Measurements from ENCODE around the gene ADCY2. TPM values are rescaled to one million over a fixed set of nuclear protein-coding genes. Genes with fewer than 3 reads are reported as not detected.

The ADCY2 gene
- total RNA-seq, 1 experiment from 2014 or later: 31.3 TPM

DNA sequence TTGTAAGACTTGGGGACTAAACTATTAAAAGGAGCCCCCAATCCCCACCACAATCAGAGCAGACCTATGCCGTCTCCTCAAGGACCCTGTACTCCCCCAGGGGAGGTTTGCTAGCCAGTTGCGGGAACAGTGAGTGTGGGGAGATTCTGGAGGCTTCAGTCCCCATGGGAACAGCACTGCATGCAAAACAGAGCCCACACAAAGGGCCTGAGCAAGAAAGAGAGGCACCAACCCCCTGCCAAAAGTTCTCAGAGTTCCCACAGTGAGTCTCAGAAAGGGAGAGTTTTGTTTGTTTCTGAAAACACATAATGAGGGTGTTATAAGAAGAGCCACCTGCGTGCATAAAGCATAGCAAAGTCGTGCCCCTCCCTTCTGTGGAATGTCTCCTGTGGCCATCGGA, 398.4 kb downstream of the ADCY2 start:
- WGBS (ENCODE audit: extremely low coverage, insufficient read length, low lambda C conversion rate): no CpG with 5 or more reads among the region's 5 CpGs
- no peak overlapping the region for H2BK12ac ChIP-seq (ENCODE audit: insufficient read length, low read depth, low read length)
- H2BK15ac ChIP-seq (ENCODE audit: low read depth, low read length): no peak overlapping the region
- no peak overlapping the region for H2BK5ac ChIP-seq (ENCODE audit: insufficient read length, low read length)
- H3T11ph ChIP-seq (ENCODE audit: low read length): no peak overlapping the region
- Mint-ChIP-seq H3K4me3 (no peak overlapping the region), H3K27me3 (ENCODE audit: low read depth) (no peaks in the 10 kb centered on the region), H3K4me1 (peaks cover 37 to 38% of the 10 kb centered on the region in 2 experiments), H3K9me3 (no peaks in the 10 kb centered on the region), H3K27ac (peak overlapping the region; percentile 62 to 90 (median 78); a peak in 6 of 7 replicates), H3K36me3 (ENCODE audit: insufficient read depth in 1 of 3, low read depth in 3 of 3) (peaks cover 4 to 10% (median 7%) of the 10 kb centered on the region in 3 experiments; a peak in 5 of 7 replicates)
- H3K9ac ChIP-seq (ENCODE audit: extremely low read depth, insufficient read length, low read length): no peak overlapping the region
- H3K4ac ChIP-seq (ENCODE audit: low read depth, low read length): no peak overlapping the region
- H3K23me2 ChIP-seq (ENCODE audit: insufficient read length, low read depth, low read length, poor library complexity, severe bottlenecking): no peaks in the 10 kb centered on the region
- H3K56ac ChIP-seq (ENCODE audit: insufficient read length, low read depth, low read length): no peak overlapping the region
- TF ChIP-seq, protein P1, sequence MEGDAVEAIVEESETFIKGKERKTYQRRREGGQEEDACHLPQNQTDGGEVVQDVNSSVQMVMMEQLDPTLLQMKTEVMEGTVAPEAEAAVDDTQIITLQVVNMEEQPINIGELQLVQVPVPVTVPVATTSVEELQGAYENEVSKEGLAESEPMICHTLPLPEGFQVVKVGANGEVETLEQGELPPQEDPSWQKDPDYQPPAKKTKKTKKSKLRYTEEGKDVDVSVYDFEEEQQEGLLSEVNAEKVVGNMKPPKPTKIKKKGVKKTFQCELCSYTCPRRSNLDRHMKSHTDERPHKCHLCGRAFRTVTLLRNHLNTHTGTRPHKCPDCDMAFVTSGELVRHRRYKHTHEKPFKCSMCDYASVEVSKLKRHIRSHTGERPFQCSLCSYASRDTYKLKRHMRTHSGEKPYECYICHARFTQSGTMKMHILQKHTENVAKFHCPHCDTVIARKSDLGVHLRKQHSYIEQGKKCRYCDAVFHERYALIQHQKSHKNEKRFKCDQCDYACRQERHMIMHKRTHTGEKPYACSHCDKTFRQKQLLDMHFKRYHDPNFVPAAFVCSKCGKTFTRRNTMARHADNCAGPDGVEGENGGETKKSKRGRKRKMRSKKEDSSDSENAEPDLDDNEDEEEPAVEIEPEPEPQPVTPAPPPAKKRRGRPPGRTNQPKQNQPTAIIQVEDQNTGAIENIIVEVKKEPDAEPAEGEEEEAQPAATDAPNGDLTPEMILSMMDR (conservative IDR thresholded peaks at IDR 0.05): no peak
- no peak overlapping the region for H4K8ac ChIP-seq (replicated peaks; ENCODE audit: insufficient read length, low read depth, low read length)
- no peak overlapping the region for H3K23ac ChIP-seq (ENCODE audit: insufficient read length, low read depth, low read length)
- H2BK120ac ChIP-seq (ENCODE audit: low read depth, low read length, poor library complexity, severe bottlenecking): no peak overlapping the region
- H3K27ac ChIP-seq (ENCODE audit: insufficient read length, low read depth, low read length): no peak overlapping the region
- H3K14ac ChIP-seq (ENCODE audit: insufficient read depth, low read length): no peak overlapping the region
- H2BK20ac ChIP-seq (ENCODE audit: low read depth, low read length, poor library complexity, severe bottlenecking): no peak overlapping the region
- H3K4me1 ChIP-seq (ENCODE audit: insufficient read depth, low read length): peaks cover 9% of the 10 kb centered on the region; the same call in 1 of the 2 replicates
- H4K5ac ChIP-seq (ENCODE audit: insufficient read length, low read depth, low read length): no peak overlapping the region
- H2AK5ac ChIP-seq (ENCODE audit: insufficient read length, low read length): no peak overlapping the region
- no peak overlapping the region for H4K91ac ChIP-seq (ENCODE audit: insufficient read length, low read depth, low read length)
- H4K20me1 ChIP-seq (ENCODE audit: control insufficient read depth, insufficient read depth, insufficient read length): no peaks in the 10 kb centered on the region
- no peaks in the 10 kb centered on the region for H3K27me3 ChIP-seq (ENCODE audit: insufficient read depth, low read length)
- no peak for DNase-seq
- H3K79me1 ChIP-seq (ENCODE audit: insufficient read depth, low read depth, low read length, poor library complexity, severe bottlenecking): no peaks in the 10 kb centered on the region
- H3K18ac ChIP-seq (ENCODE audit: insufficient read length, low read depth, low read length): no peak overlapping the region
- H3K9me3 ChIP-seq (ENCODE audit: control insufficient read depth, low read depth, low read length): no peaks in the 10 kb centered on the region
- no peak overlapping the region for H3K4me2 ChIP-seq (ENCODE audit: insufficient read depth, insufficient read length, low read length)
- H2AFZ ChIP-seq (ENCODE audit: low read length): no peak overlapping the region
- H3K79me2 ChIP-seq (ENCODE audit: insufficient read depth, low read length): no peaks in the 10 kb centered on the region

Measured in H9 (cell line).